Measurements from ENCODE around the gene CD99. TPM values are rescaled to one million over a fixed set of nuclear protein-coding genes. Genes with fewer than 3 reads are reported as not detected.

Gene CD99
- polyA plus RNA-seq, 1 of the 3 experiments (the other 2 are of a cell fraction), result 346 TPM

DNA sequence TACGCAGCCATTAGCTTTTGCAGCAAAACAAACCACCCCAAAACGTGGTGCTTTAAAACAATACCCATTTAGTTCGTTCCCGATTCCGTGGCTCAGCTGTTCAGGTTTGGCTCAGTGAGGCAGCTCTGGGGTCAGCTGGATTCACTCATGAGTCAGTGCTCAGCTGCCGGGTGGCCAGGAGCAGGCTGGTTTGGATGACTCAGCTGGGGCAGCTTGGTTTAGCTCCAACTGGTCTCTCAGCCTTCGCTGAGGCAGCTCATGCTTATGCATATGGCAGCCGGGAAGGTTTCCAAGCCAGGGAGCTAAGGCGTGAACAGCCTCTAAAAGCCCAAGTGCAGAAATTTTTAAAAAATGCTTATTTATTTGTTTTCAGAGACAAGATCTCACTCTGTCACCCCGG is 13.3 kb upstream of the CD99 start (continued):
- TF ChIP-seq, protein P1, sequence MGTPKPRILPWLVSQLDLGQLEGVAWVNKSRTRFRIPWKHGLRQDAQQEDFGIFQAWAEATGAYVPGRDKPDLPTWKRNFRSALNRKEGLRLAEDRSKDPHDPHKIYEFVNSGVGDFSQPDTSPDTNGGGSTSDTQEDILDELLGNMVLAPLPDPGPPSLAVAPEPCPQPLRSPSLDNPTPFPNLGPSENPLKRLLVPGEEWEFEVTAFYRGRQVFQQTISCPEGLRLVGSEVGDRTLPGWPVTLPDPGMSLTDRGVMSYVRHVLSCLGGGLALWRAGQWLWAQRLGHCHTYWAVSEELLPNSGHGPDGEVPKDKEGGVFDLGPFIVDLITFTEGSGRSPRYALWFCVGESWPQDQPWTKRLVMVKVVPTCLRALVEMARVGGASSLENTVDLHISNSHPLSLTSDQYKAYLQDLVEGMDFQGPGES (IDR thresholded peaks at IDR 0.05; ENCODE audit: low read depth, low read length), result no peak
- TF ChIP-seq, protein P2, sequence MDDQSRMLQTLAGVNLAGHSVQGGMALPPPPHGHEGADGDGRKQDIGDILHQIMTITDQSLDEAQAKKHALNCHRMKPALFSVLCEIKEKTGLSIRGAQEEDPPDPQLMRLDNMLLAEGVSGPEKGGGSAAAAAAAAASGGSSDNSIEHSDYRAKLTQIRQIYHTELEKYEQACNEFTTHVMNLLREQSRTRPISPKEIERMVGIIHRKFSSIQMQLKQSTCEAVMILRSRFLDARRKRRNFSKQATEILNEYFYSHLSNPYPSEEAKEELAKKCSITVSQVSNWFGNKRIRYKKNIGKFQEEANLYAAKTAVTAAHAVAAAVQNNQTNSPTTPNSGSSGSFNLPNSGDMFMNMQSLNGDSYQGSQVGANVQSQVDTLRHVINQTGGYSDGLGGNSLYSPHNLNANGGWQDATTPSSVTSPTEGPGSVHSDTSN (IDR thresholded peaks at IDR 0.05), result peak; percentile 92
- TF ChIP-seq ELF1 (IDR thresholded peaks at IDR 0.05), result no peak
- TF ChIP-seq, protein P3, sequence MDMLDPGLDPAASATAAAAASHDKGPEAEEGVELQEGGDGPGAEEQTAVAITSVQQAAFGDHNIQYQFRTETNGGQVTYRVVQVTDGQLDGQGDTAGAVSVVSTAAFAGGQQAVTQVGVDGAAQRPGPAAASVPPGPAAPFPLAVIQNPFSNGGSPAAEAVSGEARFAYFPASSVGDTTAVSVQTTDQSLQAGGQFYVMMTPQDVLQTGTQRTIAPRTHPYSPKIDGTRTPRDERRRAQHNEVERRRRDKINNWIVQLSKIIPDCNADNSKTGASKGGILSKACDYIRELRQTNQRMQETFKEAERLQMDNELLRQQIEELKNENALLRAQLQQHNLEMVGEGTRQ (IDR thresholded peaks at IDR 0.05; ENCODE audit: borderline replicate concordance, low read depth, low read length), result no peak
- TF ChIP-seq RAD21 (IDR thresholded peaks at IDR 0.05; ENCODE audit: low read length), result no peak
- no peak for TF ChIP-seq NRF1 (IDR thresholded peaks at IDR 0.05; ENCODE audit: low read depth, low read length)
- TF ChIP-seq RFX5 (IDR thresholded peaks at IDR 0.05; ENCODE audit: low read length), result peak; percentile 56; the same call in 1 of the 2 replicates
- TF ChIP-seq NFIC (IDR thresholded peaks at IDR 0.05; ENCODE audit: borderline replicate concordance), result peak; percentile 92
- peak; percentile 45; the same call in 1 of the 2 replicates for TF ChIP-seq SIN3A (IDR thresholded peaks at IDR 0.05; ENCODE audit: borderline replicate concordance, low read depth, low read length)
- TF ChIP-seq, protein P4, sequence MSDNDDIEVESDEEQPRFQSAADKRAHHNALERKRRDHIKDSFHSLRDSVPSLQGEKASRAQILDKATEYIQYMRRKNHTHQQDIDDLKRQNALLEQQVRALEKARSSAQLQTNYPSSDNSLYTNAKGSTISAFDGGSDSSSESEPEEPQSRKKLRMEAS (IDR thresholded peaks at IDR 0.05; ENCODE audit: low read depth), result peak; percentile 94
- TF ChIP-seq FOSL2 (IDR thresholded peaks at IDR 0.05; ENCODE audit: borderline replicate concordance, low read depth), result peak; percentile 98
- TF ChIP-seq FOXJ3 (CRISPR knock-in tag; IDR thresholded peaks at IDR 0.05), result no peak
- TF ChIP-seq GABPA (IDR thresholded peaks at IDR 0.05; ENCODE audit: low read depth), result no peak
- no peak for TF ChIP-seq FOXM1 (IDR thresholded peaks at IDR 0.05; ENCODE audit: low read depth)
- peak; percentile 71; the same call in 1 of the 2 replicates for TF ChIP-seq RXRA (IDR thresholded peaks at IDR 0.05; ENCODE audit: borderline replicate concordance, low read depth)
- no peak for TF ChIP-seq MEF2A (IDR thresholded peaks at IDR 0.05; ENCODE audit: borderline replicate concordance, low read depth)
- TF ChIP-seq, protein P5, sequence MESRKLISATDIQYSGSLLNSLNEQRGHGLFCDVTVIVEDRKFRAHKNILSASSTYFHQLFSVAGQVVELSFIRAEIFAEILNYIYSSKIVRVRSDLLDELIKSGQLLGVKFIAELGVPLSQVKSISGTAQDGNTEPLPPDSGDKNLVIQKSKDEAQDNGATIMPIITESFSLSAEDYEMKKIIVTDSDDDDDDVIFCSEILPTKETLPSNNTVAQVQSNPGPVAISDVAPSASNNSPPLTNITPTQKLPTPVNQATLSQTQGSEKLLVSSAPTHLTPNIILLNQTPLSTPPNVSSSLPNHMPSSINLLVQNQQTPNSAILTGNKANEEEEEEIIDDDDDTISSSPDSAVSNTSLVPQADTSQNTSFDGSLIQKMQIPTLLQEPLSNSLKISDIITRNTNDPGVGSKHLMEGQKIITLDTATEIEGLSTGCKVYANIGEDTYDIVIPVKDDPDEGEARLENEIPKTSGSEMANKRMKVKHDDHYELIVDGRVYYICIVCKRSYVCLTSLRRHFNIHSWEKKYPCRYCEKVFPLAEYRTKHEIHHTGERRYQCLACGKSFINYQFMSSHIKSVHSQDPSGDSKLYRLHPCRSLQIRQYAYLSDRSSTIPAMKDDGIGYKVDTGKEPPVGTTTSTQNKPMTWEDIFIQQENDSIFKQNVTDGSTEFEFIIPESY (IDR thresholded peaks at IDR 0.05; ENCODE audit: borderline replicate concordance, low read depth), result peak; percentile 49; the same call in 1 of the 2 replicates
- TF ChIP-seq, protein P6, sequence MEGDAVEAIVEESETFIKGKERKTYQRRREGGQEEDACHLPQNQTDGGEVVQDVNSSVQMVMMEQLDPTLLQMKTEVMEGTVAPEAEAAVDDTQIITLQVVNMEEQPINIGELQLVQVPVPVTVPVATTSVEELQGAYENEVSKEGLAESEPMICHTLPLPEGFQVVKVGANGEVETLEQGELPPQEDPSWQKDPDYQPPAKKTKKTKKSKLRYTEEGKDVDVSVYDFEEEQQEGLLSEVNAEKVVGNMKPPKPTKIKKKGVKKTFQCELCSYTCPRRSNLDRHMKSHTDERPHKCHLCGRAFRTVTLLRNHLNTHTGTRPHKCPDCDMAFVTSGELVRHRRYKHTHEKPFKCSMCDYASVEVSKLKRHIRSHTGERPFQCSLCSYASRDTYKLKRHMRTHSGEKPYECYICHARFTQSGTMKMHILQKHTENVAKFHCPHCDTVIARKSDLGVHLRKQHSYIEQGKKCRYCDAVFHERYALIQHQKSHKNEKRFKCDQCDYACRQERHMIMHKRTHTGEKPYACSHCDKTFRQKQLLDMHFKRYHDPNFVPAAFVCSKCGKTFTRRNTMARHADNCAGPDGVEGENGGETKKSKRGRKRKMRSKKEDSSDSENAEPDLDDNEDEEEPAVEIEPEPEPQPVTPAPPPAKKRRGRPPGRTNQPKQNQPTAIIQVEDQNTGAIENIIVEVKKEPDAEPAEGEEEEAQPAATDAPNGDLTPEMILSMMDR (IDR thresholded peaks at IDR 0.05), result no peak
- TF ChIP-seq EP300 (IDR thresholded peaks at IDR 0.05; ENCODE audit: borderline replicate concordance in 1 of 2, low read depth in 1 of 2, low read length in 1 of 2), result peak in 1 of 2 experiments; percentile 85; a peak in 2 of 4 replicates
- TF ChIP-seq TEAD4 (IDR thresholded peaks at IDR 0.05; ENCODE audit: borderline replicate concordance, insufficient read depth), result peak; percentile 57
- TF ChIP-seq RCOR1 (IDR thresholded peaks at IDR 0.05; ENCODE audit: low read length), result no peak
- peak; percentile 63; the same call in 1 of the 2 replicates for TF ChIP-seq POLR2AphosphoS5 (IDR thresholded peaks at IDR 0.05; ENCODE audit: low read depth, low read length)
- no peak for TF ChIP-seq SMC3 (IDR thresholded peaks at IDR 0.05; ENCODE audit: low read depth, low read length)
- peak; percentile 70; the same call in 1 of the 2 replicates for TF ChIP-seq YY1 (IDR thresholded peaks at IDR 0.05; ENCODE audit: low read depth)
